Brain microvascular endothelial cell (primary cell): Measurements from ENCODE around the gene VSIG8.

Experiments
- DNase-seq: peaks from one replicate; pipeline ENCODE4 v3.0.0-alpha.2; 2020
- H3K27ac ChIP-seq: fragments of 250-450 bp; sonication (Bioruptor Pico); 2 replicates; pipeline ENCODE4 v1.5.1; 2020; ENCODE audit warnings: mild to moderate bottlenecking, moderate library complexity
- H3K27me3 ChIP-seq: fragments of 250-450 bp; sonication (Bioruptor Pico); replicated peaks from 2 replicates; pipeline ENCODE4 v1.5.1; 2020; ENCODE audit warnings: mild to moderate bottlenecking
- H3K36me3 ChIP-seq: fragments of 250-450 bp; sonication (Bioruptor Pico); replicated peaks from 2 replicates; pipeline ENCODE4 v1.5.1; 2020; ENCODE audit warnings: mild to moderate bottlenecking
- H3K4me3 ChIP-seq: 2 replicates; pipeline ENCODE4 v1.5.1; 2011; ENCODE audit warnings: low read depth, mild to moderate bottlenecking, control low read depth, low read length, moderate library complexity
- CTCF ChIP-seq: IDR thresholded peaks from 2 replicates; pipeline ENCODE4 v1.5.1; 2011; ENCODE audit warnings: low read depth, mild to moderate bottlenecking, moderate library complexity, low read length, control low read depth, inconsistent platforms; ENCODE audit errors: missing control alignments
- in situ Hi-C: cut with HindIII; loops from 2 replicates; pipeline ENCODE4 v1.10.0; 2017; ENCODE audit warnings: low sequenced_read_pairs, low pct_ligation_motif_present

Gene VSIG8

GRCh38 chr1:159826441-159827101 is 35.9 kb downstream of the VSIG8 start, which contains the start of gene SLAMF8:
TSS of gene SLAMF8 (plus strand) at chr1:159826873. CDS start at chr1:159826899, 26 bp downstream.
- no peak for TF ChIP-seq CTCF

GRCh38 chr1:159825564-159825963 is 36.9 kb downstream of the VSIG8 start:
- Histone ChIP-seq H3K4me3 (no peak overlapping the region), H3K36me3 (no peaks in the 10 kb centered on the region), H3K27ac (no peak overlapping the region), H3K27me3 (peaks cover 2% of the 10 kb centered on the region)
- in situ Hi-C loops: no loop called here
- no peak for DNase-seq
- TF ChIP-seq CTCF: no peak

More at GRCh38 chr1:159826441-159827101, 35.9 kb downstream of the VSIG8 start, which contains the start of gene SLAMF8:
- Histone ChIP-seq H3K4me3 (no peak within 1 kb of the TSS), H3K27me3 (no peaks in the 10 kb centered on the region), H3K36me3 (no peaks in the 10 kb centered on the region), H3K27ac (no peak within 1 kb of the TSS)
- no peak for DNase-seq
- in situ Hi-C loops: no loop called here

- no peaks in the 10 kb centered on the region for H3K36me3 ChIP-seq
- DNase-seq: no peak
- in situ Hi-C loops: no loop called here
- H3K27ac ChIP-seq: no peak overlapping the region
- no peak overlapping the region for H3K4me3 ChIP-seq
- H3K27me3 ChIP-seq: peaks cover 2% of the 10 kb centered on the region
- no peak for TF ChIP-seq CTCF
These were observed 39.1 kb downstream of the VSIG8 start for GRCh38 chr1:159823406-159823805.

GRCh38 chr1:159821171-159821867 is 41.1 kb downstream of the VSIG8 start:
- no peak for TF ChIP-seq CTCF
- peaks cover 2% of the 10 kb centered on the region for H3K27me3 ChIP-seq
- no peak overlapping the region for H3K4me3 ChIP-seq
- no peak for DNase-seq
- no peak overlapping the region for H3K27ac ChIP-seq
- H3K36me3 ChIP-seq: no peaks in the 10 kb centered on the region
- in situ Hi-C loops: no loop called here

- Histone ChIP-seq H3K36me3 (no peaks in the 10 kb centered on the region), H3K27ac (no peak overlapping the region), H3K27me3 (peaks cover 2% of the 10 kb centered on the region), H3K4me3 (no peak overlapping the region)
- no peak for TF ChIP-seq CTCF
- in situ Hi-C loops: no loop called here
- DNase-seq: peak; percentile 25
These were observed 45.0 kb downstream of the VSIG8 start for GRCh38 chr1:159817276-159818041.
